OCI-LY7 (cell line): ENCODE measurements around the gene UBE2C. TPM values are rescaled to one million over a fixed set of nuclear protein-coding genes. Genes with fewer than 3 reads are reported as not detected.

Source experiments
- BruUV-seq: library from RNA; stranded (reverse); fragments of 400-500 nt; replicated peaks from 2 replicates; lab custom pipeline; 2021; lab: Mats Ljungman, UMichigan
- CTCF ChIA-PET: fragments of 300-600 bp; sonication (Branson Sonifier 250); formaldehyde crosslinking; loops from one replicate; lab custom pipeline; 2022; ENCODE audit warnings: antibody characterized with exemption; ENCODE audit not compliant: unreplicated experiment; lab: Charles Lee
- POLR2A ChIA-PET: fragments of 300-600 bp; sonication (Branson Sonifier 250); formaldehyde crosslinking; loops from one replicate; lab custom pipeline; 2022; ENCODE audit warnings: antibody characterized with exemption; lab: Charles Lee
- DNase-seq: peaks from one replicate; pipeline ENCODE4 v3.0.0-alpha.2; 2015; ENCODE audit warnings: low spot score
- H2AFZ ChIP-seq: fragments of 200-600 bp; sonication (generic), shearing (Covaris generic); 2 replicates; pipeline ENCODE4 v1.6.1; 2014; ENCODE audit warnings: mild to moderate bottlenecking, antibody characterized with exemption, low read length, moderate library complexity
- H3K27ac ChIP-seq: fragments of 200-600 bp; sonication (generic); 2 replicates; pipeline ENCODE4 v1.5.1; 2014; ENCODE audit warnings: mixed run types, low read depth, mild to moderate bottlenecking, moderate library complexity, low read length, inconsistent platforms; ENCODE audit not compliant: poor library complexity, severe bottlenecking
- H3K36me3 ChIP-seq: fragments of 200-600 bp; sonication (generic); 2 replicates; pipeline ENCODE4 v1.6.1; 2014; ENCODE audit warnings: mild to moderate bottlenecking, antibody characterized with exemption, low read length, moderate library complexity, mixed read lengths; ENCODE audit not compliant: insufficient read depth
- H3K4me1 ChIP-seq: fragments of 200-600 bp; sonication (generic); 2 replicates; pipeline ENCODE4 v1.5.1; 2014; ENCODE audit warnings: mild to moderate bottlenecking, low read length; ENCODE audit not compliant: insufficient read depth, poor library complexity, severe bottlenecking
- H3K4me2 ChIP-seq: fragments of 200-600 bp; sonication (generic); 2 replicates; pipeline ENCODE4 v1.6.1; 2014; ENCODE audit warnings: mild to moderate bottlenecking, low read length
- H3K4me3 ChIP-seq: fragments of 200-600 bp; sonication (generic); 2 replicates; pipeline ENCODE4 v1.5.1; 2014; ENCODE audit warnings: mild to moderate bottlenecking, low read depth, low read length; ENCODE audit not compliant: poor library complexity, severe bottlenecking
- H3K79me2 ChIP-seq: fragments of 200-600 bp; sonication (generic); 2 replicates; pipeline ENCODE4 v1.6.1; 2016; ENCODE audit warnings: low read depth, mild to moderate bottlenecking, low read length, moderate library complexity, mixed read lengths; ENCODE audit not compliant: insufficient read depth
- H3K9me2 ChIP-seq: fragments of 200-600 bp; sonication (generic); 2 replicates; pipeline ENCODE4 v1.6.1; 2016; ENCODE audit warnings: mild to moderate bottlenecking, low read length, mixed read lengths; ENCODE audit not compliant: insufficient read depth
- H3K9me3 ChIP-seq: fragments of 200-600 bp; sonication (generic); 2 replicates; pipeline ENCODE4 v1.6.1; 2014; ENCODE audit warnings: mild to moderate bottlenecking, mixed run types, low read length, mixed read lengths
- H4K20me1 ChIP-seq: fragments of 200-600 bp; sonication (generic); 2 replicates; pipeline ENCODE4 v1.6.1; 2014; ENCODE audit warnings: mild to moderate bottlenecking, antibody characterized with exemption, low read length, moderate library complexity, mixed read lengths; ENCODE audit not compliant: insufficient read depth
- EZH2phosphoT487 ChIP-seq: fragments of 200-600 bp; sonication (generic); IDR thresholded peaks from 2 replicates; pipeline ENCODE4 v1.6.1; 2018; ENCODE audit warnings: low read depth, borderline replicate concordance, mild to moderate bottlenecking, mixed run types, antibody characterized with exemption, low read length, moderate library complexity, mixed read lengths
- intact Hi-C: fragments of 100-400 bp; cut with micrococcal nuclease; formaldehyde crosslinking; loops from one replicate; pipeline ENCODE4 v1.10.0; 2022; ENCODE audit not compliant: unreplicated experiment
- total RNA-seq, 2 experiments: library from RNA; depleted of rRNA in 1 of 2; stranded (reverse); fragments of >200 nt in 1 of 2; shearing (Covaris generic) in 1 of 2; gene quantifications; 2 replicates each; pipeline ENCODE4 v1.2.3, GENCODE V29; 2014 to 2022
- TF ChIP-seq, protein P1 (sequence below): fragments of 200-600 bp; sonication (generic); conservative IDR thresholded peaks from 2 replicates; pipeline ENCODE4 v1.5.1; 2014; ENCODE audit warnings: mild to moderate bottlenecking, antibody characterized with exemption, low read length, moderate library complexity, mixed read lengths

Gene UBE2C
- total RNA-seq, 2 experiments from 2014 or later, result 222 to 269 TPM

DNA sequence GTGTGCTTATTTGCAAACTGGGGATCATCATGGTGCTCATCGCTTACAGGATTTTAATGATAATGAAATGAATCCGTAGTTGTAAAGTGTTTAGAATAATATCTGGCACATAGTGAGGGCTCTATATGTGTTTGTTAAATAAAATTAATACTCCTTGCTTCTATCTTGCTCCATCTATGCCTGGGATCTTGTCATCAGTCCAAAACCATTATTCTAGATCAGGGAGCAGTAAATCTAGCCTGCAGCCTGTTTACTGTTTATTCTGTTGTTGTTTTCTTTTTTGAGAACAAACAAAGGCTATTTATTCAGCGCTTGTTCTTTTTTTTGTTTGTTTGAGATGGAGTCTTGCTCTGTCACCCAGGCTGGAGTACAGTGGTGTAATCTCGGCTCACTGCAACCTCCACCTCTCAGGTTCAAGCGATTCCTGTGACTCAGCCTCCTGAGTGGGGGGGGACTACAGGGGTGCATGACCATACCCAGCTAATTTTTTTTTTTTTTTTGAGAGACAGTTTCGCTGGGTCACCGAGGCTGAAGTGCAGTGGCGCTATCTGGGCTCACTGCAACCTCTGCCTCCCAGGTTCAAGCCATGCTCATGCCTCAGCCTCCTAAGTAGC is 36.6 kb downstream of the UBE2C start:
- Histone ChIP-seq H3K9me2 (no peaks in the 10 kb centered on the region), H3K27ac (no peak overlapping the region), H3K4me1 (no peaks in the 10 kb centered on the region), H2AFZ (no peak overlapping the region), H4K20me1 (no peaks in the 10 kb centered on the region), H3K36me3 (peaks cover 13% of the 10 kb centered on the region; the same call in 1 of the 2 replicates), H3K79me2 (no peaks in the 10 kb centered on the region), H3K4me3 (no peak overlapping the region), H3K9me3 (no peaks in the 10 kb centered on the region), H3K4me2 (no peak overlapping the region)
- BruUV-seq, result no TSS peak
- CTCF ChIA-PET, result no interaction called here
- DNase-seq, result no peak
- TF ChIP-seq EZH2phosphoT487, result no peak
- TF ChIP-seq, protein P1, sequence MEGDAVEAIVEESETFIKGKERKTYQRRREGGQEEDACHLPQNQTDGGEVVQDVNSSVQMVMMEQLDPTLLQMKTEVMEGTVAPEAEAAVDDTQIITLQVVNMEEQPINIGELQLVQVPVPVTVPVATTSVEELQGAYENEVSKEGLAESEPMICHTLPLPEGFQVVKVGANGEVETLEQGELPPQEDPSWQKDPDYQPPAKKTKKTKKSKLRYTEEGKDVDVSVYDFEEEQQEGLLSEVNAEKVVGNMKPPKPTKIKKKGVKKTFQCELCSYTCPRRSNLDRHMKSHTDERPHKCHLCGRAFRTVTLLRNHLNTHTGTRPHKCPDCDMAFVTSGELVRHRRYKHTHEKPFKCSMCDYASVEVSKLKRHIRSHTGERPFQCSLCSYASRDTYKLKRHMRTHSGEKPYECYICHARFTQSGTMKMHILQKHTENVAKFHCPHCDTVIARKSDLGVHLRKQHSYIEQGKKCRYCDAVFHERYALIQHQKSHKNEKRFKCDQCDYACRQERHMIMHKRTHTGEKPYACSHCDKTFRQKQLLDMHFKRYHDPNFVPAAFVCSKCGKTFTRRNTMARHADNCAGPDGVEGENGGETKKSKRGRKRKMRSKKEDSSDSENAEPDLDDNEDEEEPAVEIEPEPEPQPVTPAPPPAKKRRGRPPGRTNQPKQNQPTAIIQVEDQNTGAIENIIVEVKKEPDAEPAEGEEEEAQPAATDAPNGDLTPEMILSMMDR, result no peak
- POLR2A ChIA-PET, result interaction anchor here (0.6 to 0.7 kb wide), 2 partner anchors 53 to 881 kb away, joined by 3 read pairs; no protein-coding TSS in a partner anchor
- intact Hi-C loops, result no loop called here

DNA sequence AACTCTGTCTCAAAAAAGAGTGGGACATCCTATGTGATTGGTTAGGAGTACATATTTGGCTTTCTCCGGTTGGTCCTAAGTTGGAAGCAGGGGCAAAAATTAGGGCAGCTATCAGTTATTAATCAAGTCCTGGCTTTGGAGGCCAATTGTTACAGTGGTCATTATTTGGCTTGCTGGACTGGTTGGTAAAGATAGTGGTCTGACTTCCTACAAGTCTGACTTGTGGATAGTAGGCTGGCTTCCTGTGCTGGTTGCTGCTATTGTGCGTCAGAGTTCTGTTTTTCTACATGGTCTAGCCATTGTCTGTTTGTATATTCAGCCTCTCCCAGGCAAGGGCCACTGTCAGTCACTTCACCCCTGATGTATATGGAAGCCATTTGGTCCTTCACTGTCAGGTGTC is 37.8 kb downstream of the UBE2C start:
- TF ChIP-seq EZH2phosphoT487, result no peak
- TF ChIP-seq, protein P1, result no peak
- Histone ChIP-seq H3K4me2 (no peak overlapping the region), H3K9me3 (no peaks in the 10 kb centered on the region), H3K79me2 (no peaks in the 10 kb centered on the region), H3K36me3 (peaks cover 6% of the 10 kb centered on the region; the same call in 1 of the 2 replicates), H2AFZ (no peak overlapping the region), H4K20me1 (no peaks in the 10 kb centered on the region), H3K4me3 (no peak overlapping the region), H3K4me1 (no peaks in the 10 kb centered on the region), H3K9me2 (no peaks in the 10 kb centered on the region), H3K27ac (no peak overlapping the region)
- no TSS peak for BruUV-seq
- DNase-seq, result no peak
- POLR2A ChIA-PET, result interaction anchor here (0.6 to 0.9 kb wide), 2 partner anchors 47 to 60 kb away, joined by 3 to 5 read pairs; no protein-coding TSS in a partner anchor
- intact Hi-C loops, result no loop called here
- CTCF ChIA-PET, result no interaction called here

DNA sequence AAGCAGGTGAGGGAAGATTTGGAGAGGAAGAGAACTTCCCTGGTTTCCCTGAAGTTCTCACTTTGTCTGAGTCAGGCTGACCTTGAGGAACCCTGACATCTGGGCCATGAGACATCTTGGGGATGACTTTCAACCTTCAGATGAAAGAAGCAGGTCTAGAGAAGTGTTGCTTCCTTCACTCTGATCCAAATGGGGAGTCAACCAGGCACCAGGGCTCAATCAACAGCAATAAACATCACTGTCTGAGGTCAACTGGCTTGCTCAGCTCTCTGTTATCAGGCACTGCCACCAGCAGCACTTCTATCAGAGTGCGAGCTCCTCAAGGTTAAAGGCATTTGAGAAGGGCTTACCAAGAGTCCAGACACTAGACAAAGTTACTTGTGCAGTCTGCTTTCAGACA is 38.5 kb downstream of the UBE2C start:
- no TSS peak for BruUV-seq
- Histone ChIP-seq H3K9me2 (no peaks in the 10 kb centered on the region), H3K9me3 (no peaks in the 10 kb centered on the region), H3K79me2 (peaks cover 4% of the 10 kb centered on the region; the same call in 1 of the 2 replicates), H4K20me1 (no peaks in the 10 kb centered on the region), H2AFZ (no peak overlapping the region), H3K36me3 (peaks cover 6% of the 10 kb centered on the region; the same call in 1 of the 2 replicates), H3K4me2 (no peak overlapping the region), H3K27ac (no peak overlapping the region), H3K4me3 (no peak overlapping the region), H3K4me1 (peaks cover 3% of the 10 kb centered on the region)
- intact Hi-C loops, result no loop called here
- TF ChIP-seq EZH2phosphoT487, result no peak
- TF ChIP-seq, protein P1, result no peak
- CTCF ChIA-PET, result no interaction called here
- DNase-seq, result no peak
- POLR2A ChIA-PET, result interaction anchor here (0.6 to 1.3 kb wide), 4 partner anchors 15 to 122 kb away, joined by 3 read pairs; partner anchors contain the start of gene ZNF335
